K562 (cell line): ENCODE measurements around the gene PIP5KL1. TPM values are rescaled to one million over a fixed set of nuclear protein-coding genes. Genes with fewer than 3 reads are reported as not detected.

ENCODE experiments used
- CCAR2 ChIP-seq: fragments of 200-400 bp; formaldehyde crosslinking; IDR thresholded peaks from 2 replicates; pipeline ENCODE4 v1.6.1; 2017; ENCODE audit warnings: mild to moderate bottlenecking, low read depth, low read length
- CREM ChIP-seq: IDR thresholded peaks from 2 replicates; pipeline ENCODE4 v1.6.1; 2014; ENCODE audit warnings: antibody characterized with exemption, low read depth
- DDX20 ChIP-seq: fragments of 450-650 bp; IDR thresholded peaks from 2 replicates; pipeline ENCODE4 v1.6.1; 2016; ENCODE audit warnings: missing genetic modification characterization, low read depth, mild to moderate bottlenecking, missing compliant biosample characterization, moderate library complexity
- E2F4 ChIP-seq: sonication (generic); formaldehyde crosslinking; IDR thresholded peaks from 2 replicates; pipeline ENCODE4 v1.8.0; 2022; ENCODE audit warnings: mild to moderate bottlenecking, low read depth, missing genetic modification reagents
- ESRRA ChIP-seq: fragments of 450-650 bp; IDR thresholded peaks from 2 replicates; pipeline ENCODE4 v1.6.1; 2014; ENCODE audit warnings: low read depth, mild to moderate bottlenecking, moderate library complexity, borderline replicate concordance
- HMGXB4 ChIP-seq: sonication (generic); formaldehyde crosslinking; IDR thresholded peaks from 2 replicates; pipeline ENCODE4 v1.8.1; 2023; ENCODE audit warnings: mild to moderate bottlenecking, missing genetic modification reagents
- KAT8 ChIP-seq: fragments of 450-650 bp; IDR thresholded peaks from 2 replicates; pipeline ENCODE4 v1.6.1; 2016; ENCODE audit warnings: low read depth, mild to moderate bottlenecking
- MECOM ChIP-seq: fragments of 250-450 bp; sonication (Bioruptor Pico); IDR thresholded peaks from 2 replicates; pipeline ENCODE4 v1.8.0; 2022; ENCODE audit warnings: inconsistent platforms
- MEF2D ChIP-seq: conservative IDR thresholded peaks from 2 replicates; pipeline ENCODE4 v1.6.1; 2016; ENCODE audit warnings: low read depth, missing genetic modification characterization, missing compliant biosample characterization
- NCOA6 ChIP-seq: fragments of 450-650 bp; IDR thresholded peaks from 2 replicates; pipeline ENCODE4 v1.6.1; 2017; ENCODE audit warnings: mild to moderate bottlenecking
- RAD21 ChIP-seq, 2 experiments: fragments of 250-450 bp in 1 of 2; fragments of 450-650 bp in 1 of 2; sonication (Bioruptor Pico) in 1 of 2; formaldehyde crosslinking in 1 of 2; IDR thresholded peaks in 1 of 2; conservative IDR thresholded peaks in 1 of 2; 2 replicates each; pipeline versions ENCODE4 v1.4.0 to v1.8.0; 2020 to 2022; ENCODE audit warnings: mild to moderate bottlenecking in 2 of 2, moderate library complexity in 1 of 2
- SIRT6 ChIP-seq: IDR thresholded peaks from one replicate; pipeline ENCODE4 v1.6.1; 2012; ENCODE audit warnings: low read depth, mild to moderate bottlenecking, control low read depth, inconsistent platforms, low read length, moderate library complexity
- VEZF1 ChIP-seq: fragments of 200-800 bp; sonication (Bioruptor generic); IDR thresholded peaks from 2 replicates; pipeline ENCODE4 v1.6.1; 2017; ENCODE audit warnings: missing genetic modification characterization, missing compliant biosample characterization
- ZFP91 ChIP-seq: sonication (generic); formaldehyde crosslinking; IDR thresholded peaks from 2 replicates; pipeline ENCODE4 v1.8.0; 2022; ENCODE audit warnings: mild to moderate bottlenecking, missing genetic modification reagents
- ZKSCAN3 ChIP-seq: fragments of 250-450 bp; sonication (Bioruptor Pico); IDR thresholded peaks from 2 replicates; pipeline ENCODE4 v1.4.0; 2020
- ZNF280A ChIP-seq: fragments of 450-650 bp; IDR thresholded peaks from 2 replicates; pipeline ENCODE4 v1.6.1; 2018; ENCODE audit warnings: mild to moderate bottlenecking, low read depth; ENCODE audit not compliant: partially characterized antibody
- ZNF764 ChIP-seq: fragments of 250-450 bp; sonication (Bioruptor Pico); IDR thresholded peaks from 2 replicates; pipeline ENCODE4 v1.4.0; 2020; ENCODE audit warnings: low read depth, mild to moderate bottlenecking, moderate library complexity
- ZNF778 ChIP-seq: fragments of 450-650 bp; formaldehyde crosslinking; IDR thresholded peaks from 2 replicates; pipeline ENCODE4 v1.4.0; 2020; ENCODE audit warnings: mild to moderate bottlenecking, moderate library complexity
- polyA plus RNA-seq, 8 experiments: library from polyadenylated mRNA; depleted of rRNA in 4 of 8; stranded (reverse) in 5 of 8; unstranded in 3 of 8; fragments of >200 nt; fragmentation: Nextera tagmentation in 2 of 8; fragmentation: Illumina TruSeq in 1 of 8; extraction: Ambion mirVana in 2 of 8; extraction: Trizol in 1 of 8; gene quantifications; 2 replicates each; pipeline versions ENCODE4 v1.2.1 to v1.2.3, GENCODE V29; 2011 to 2014; ENCODE audit warnings: inconsistent platforms in 1 of 8, missing spikeins in 1 of 8
- total RNA-seq, 7 experiments: library from RNA; depleted of rRNA in 6 of 7; stranded (reverse); fragments of >200 nt in 6 of 7; fragmentation: Illumina TruSeq in 2 of 7; extraction: Trizol in 2 of 7; gene quantifications; 2 replicates each; pipeline versions ENCODE4 v1.2.1 to v1.2.3, GENCODE V29; 2011 to 2021; ENCODE audit warnings: low replicate concordance in 1 of 7

Gene PIP5KL1
- total and polyA plus RNA-seq, 9 of the 15 experiments (the other 6 are each of a cell fraction or from before 2014, with no cell fraction given), result 0.18 to 4.8 (median 1.2) TPM

- peak in 1 of 2 experiments; percentile 25; a peak in 1 of 4 replicates for TF ChIP-seq RAD21 (CRISPR knock-in tag; conservative IDR thresholded peaks at IDR 0.05 in 1 of 2, IDR thresholded peaks at IDR 0.05 in 1 of 2)
- TF ChIP-seq CREM, result no peak
- TF ChIP-seq ZFP91, result no peak
- no peak for TF ChIP-seq MECOM (CRISPR knock-in tag)
- no peak for TF ChIP-seq E2F4
- TF ChIP-seq HMGXB4 (CRISPR knock-in tag), result no peak
- TF ChIP-seq CCAR2, result no peak
- no peak for TF ChIP-seq MEF2D (tag)
- TF ChIP-seq ZKSCAN3 (CRISPR knock-in tag), result no peak
- no peak for TF ChIP-seq ZNF280A
- no peak for TF ChIP-seq SIRT6
- TF ChIP-seq ZNF778 (CRISPR knock-in tag), result no peak
- TF ChIP-seq KAT8, result no peak
- TF ChIP-seq ESRRA, result no peak
- no peak for TF ChIP-seq NCOA6
- TF ChIP-seq VEZF1 (CRISPR knock-in tag), result 0 out of 2 replicates have a peak, but pooled peaks have one; percentile 30
- no peak for TF ChIP-seq ZNF764 (CRISPR knock-in tag)
- TF ChIP-seq DDX20 (tag), result no peak
Observed at GRCh38 chr9:127979333-127980059, 48.9 kb upstream of the PIP5KL1 start (continued).
